GM18951 (cell line): Measurements from ENCODE around the gene TMA7B.
"Not testable (repeated sequence)": the region's sequence is repeated elsewhere in the genome, so short reads cannot be mapped to it uniquely, and the experiment has no call there.

ENCODE experiments used
- POLR2A ChIP-seq: IDR thresholded peaks from 4 replicates; pipeline ENCODE4 v1.6.1; 2011; ENCODE audit warnings: mild to moderate bottlenecking; ENCODE audit not compliant: insufficient read length, insufficient read depth; ENCODE audit errors: extremely low read depth
- in situ Hi-C: fragments of 300-500 bp; cut with MboI; formaldehyde crosslinking; loops from one replicate; pipeline ENCODE4 v1.12.0; 2022; ENCODE audit warnings: low sequenced_read_pairs, mixed read lengths, inconsistent platforms; ENCODE audit not compliant: unreplicated experiment

Gene TMA7B

GRCh38 chr22:39989633-39990032 is 29.4 kb downstream of the TMA7B start:
- in situ Hi-C loops: no loop called here
- TF ChIP-seq POLR2A: no peak

DNA sequence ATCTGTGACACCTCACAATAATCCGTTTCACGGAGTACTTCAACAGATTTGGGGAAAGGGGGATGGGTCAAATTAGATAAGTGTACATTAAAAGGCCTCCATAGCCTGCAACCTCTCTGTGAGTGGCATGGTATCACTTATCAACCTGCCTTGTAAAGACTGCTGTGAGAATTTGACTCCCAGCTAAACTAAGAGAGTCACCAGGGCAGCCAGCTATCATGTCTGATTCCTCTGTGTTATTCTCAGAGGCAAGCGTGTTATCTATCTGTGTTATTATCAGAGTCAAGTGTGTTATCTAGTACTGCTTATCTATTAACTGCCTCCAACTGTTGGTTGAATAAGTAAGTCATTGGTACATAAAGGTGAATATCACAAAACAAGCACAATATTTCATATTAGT is 30.5 kb downstream of the TMA7B start:
- TF ChIP-seq POLR2A: no peak
- in situ Hi-C loops: no loop called here

DNA sequence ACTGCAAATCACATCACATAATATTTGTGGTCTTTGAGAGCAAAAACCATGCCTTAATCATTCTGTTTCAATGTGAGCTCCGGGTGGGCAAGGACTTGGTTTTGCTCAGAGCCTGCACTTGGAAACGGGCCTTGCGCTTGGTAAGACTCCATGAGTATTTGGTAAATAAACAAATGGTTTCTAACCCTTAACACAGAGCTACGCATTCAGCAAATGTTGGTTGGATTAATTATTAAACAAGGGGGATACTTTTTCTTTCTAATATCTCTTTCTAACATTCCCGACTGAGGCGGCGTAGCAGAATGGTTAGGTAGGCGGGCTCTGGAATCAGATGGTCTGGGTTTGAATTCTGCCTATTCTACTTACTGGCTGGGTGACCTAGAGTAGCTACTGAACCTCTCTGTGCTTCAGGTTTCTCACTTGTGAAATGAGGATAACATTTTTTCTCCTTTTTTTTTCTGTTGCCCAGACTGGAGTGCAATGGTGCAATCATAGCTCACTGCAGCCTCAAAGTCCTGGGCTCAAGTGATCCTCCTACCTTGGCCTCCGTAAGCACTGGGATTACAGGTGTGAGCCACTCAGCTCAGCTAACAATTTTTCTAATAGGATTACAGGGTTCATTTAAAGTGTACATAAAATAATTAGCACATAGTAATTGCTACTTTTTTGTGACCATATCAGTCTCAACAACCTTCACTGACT is 31.1 kb downstream of the TMA7B start:
- in situ Hi-C loops: no loop called here

DNA sequence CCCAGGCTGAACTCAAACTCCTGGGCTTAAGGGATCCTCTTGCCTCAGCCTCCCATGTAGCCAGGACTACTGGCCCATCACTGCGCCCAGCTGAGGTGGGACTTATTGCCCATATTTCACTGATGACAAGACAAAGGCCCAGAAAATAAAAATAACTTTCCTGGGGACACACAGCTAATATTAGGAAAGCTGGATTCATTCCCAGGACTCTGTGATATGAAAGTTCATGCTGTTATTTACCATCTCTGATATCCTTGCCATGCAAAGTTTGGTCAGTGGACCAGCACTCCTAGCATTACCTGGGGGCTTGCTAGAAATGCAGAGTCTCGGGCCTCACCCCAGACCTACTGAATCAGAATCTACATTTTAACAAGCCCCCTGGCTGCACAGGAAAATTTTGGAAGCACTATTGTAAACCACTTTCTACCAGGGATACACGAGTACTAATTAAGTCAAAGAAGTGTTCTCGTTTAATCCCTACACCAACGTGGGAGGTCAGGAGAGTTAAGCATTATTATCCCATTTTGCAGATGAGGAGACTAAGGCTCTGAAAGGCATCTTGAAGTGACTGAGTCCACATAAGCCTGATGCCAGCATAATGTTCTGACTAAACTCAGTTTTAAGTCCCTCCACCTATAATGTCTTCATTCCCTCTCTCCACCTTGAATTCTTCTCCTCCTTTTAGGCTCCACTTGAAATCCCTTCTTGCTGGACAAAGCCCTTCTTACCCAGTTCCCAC is 32.1 kb downstream of the TMA7B start:
- in situ Hi-C loops: no loop called here
- TF ChIP-seq POLR2A: no peak

More for the DNA sequence above, 31.1 kb downstream of the TMA7B start:
- TF ChIP-seq POLR2A: no peak

DNA sequence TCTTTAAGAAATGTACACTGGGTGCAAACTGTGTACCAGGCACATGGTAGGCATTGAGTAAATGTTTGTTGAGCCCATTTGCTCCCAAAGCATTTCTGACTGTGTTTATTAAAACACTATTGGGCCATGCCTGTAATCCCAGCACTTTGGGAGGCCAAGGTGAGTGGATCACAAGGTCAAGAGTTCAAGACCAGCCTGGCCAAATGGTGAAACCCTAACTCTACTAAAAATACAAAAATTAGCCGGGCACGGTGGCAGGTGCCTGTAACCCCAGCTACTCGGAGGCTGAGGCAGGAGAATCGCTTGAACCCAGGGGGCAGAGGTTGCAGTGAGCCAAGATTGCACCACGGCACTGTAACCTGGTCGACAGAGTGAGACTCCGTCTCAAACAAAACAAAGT is 32.7 kb downstream of the TMA7B start:
- in situ Hi-C loops: not testable (repeated sequence)

- in situ Hi-C loops: no loop called here
- TF ChIP-seq POLR2A: no peak
Measured at GRCh38 chr22:39994041-39994565, 33.9 kb downstream of the TMA7B start.

GRCh38 chr22:39994566-39995392 is 34.6 kb downstream of the TMA7B start, which contains the start of gene FAM83F:
FAM83F (plus strand) TSS chr22:39994954; CDS start chr22:39995043, 89 bp downstream.
- in situ Hi-C loops: no loop called here
- no peak for TF ChIP-seq POLR2A

GRCh38 chr22:39995393-39996252 is 35.4 kb downstream of the TMA7B start:
- in situ Hi-C loops: no loop called here

DNA sequence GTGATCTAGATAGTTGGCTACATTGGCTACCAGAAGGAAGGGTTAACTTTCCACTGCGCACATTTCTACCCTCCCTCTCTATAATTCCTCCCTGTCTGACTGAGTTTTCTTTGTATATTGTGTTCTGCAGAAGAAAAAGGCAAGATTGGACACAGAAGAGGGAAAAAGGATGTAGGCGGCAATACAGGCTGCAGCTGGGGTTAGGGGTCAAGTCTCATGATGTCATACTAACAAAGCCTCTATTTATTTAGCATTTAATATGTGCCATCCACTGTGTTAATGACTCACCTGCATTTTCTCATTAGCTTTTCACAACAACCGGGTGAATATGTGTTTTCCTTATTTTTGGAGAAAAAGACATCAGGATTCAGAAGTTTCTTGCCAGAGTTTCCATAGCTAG is 36.5 kb downstream of the TMA7B start:
- in situ Hi-C loops: no loop called here
- no peak for TF ChIP-seq POLR2A

More at GRCh38 chr22:39995393-39996252, 35.4 kb downstream of the TMA7B start:
- TF ChIP-seq POLR2A: no peak

GRCh38 chr22:39997421-39997820 is 37.2 kb downstream of the TMA7B start:
- no peak for TF ChIP-seq POLR2A
- in situ Hi-C loops: no loop called here

DNA sequence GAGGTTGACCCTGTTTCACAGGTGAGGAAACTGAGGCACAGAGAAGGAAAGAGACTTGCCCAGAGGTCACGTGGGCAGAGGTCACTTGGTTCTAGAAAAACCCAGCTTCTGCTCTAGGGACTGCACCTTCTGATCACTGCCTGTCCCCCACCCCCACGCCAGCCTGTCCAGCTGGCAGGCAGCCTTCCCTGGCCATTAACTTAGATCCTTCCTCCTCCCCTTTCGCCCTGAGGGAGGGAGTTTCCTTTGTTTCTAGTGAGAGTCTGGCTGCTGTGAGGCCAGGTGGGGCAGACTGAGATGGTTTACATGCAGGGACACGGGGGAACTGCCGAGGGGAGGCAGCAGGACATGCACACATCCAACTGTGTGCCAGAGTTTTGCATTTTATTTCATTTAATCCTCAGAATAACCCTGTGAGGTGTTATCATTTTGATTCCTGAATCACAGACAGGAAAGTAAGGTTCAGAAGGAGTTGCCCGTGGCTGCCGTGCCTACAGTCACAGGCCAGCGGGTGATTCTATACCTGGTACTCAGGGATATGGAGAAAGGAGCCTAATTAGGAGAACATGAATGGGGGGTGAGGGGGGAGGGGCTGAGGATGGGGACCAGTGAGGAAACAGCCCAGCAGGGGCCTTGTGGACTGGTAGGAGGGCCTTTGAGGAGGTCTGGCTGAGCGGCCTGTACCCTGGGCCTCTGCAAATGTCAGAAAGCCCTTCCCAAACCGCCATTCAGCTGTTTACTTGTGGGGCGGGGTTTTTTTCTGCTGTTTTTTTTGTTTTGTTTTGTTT is 37.9 kb downstream of the TMA7B start:
- in situ Hi-C loops: no loop called here
- no peak for TF ChIP-seq POLR2A
